ENCODE data around the gene ROGDI.
A peak's percentile ranks its signal among the peaks of the same experiment; 100 is the strongest.

The ROGDI gene, protein sequence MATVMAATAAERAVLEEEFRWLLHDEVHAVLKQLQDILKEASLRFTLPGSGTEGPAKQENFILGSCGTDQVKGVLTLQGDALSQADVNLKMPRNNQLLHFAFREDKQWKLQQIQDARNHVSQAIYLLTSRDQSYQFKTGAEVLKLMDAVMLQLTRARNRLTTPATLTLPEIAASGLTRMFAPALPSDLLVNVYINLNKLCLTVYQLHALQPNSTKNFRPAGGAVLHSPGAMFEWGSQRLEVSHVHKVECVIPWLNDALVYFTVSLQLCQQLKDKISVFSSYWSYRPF

GRCh38 chr16:4801962-4802658, at the start of gene ROGDI:
ROGDI (minus strand) TSS chr16:4802633; CDS start chr16:4802571, 62 bp downstream.
- peak; percentile 75 to 81 for DNase-seq

- no peak for DNase-seq
Observed at GRCh38 chr16:4850211-4850610, 47.8 kb upstream of the ROGDI start.

GRCh38 chr16:4847774-4848587, 45.5 kb upstream of the ROGDI start:
- peak; percentile 47 to 49 for DNase-seq

DNA sequence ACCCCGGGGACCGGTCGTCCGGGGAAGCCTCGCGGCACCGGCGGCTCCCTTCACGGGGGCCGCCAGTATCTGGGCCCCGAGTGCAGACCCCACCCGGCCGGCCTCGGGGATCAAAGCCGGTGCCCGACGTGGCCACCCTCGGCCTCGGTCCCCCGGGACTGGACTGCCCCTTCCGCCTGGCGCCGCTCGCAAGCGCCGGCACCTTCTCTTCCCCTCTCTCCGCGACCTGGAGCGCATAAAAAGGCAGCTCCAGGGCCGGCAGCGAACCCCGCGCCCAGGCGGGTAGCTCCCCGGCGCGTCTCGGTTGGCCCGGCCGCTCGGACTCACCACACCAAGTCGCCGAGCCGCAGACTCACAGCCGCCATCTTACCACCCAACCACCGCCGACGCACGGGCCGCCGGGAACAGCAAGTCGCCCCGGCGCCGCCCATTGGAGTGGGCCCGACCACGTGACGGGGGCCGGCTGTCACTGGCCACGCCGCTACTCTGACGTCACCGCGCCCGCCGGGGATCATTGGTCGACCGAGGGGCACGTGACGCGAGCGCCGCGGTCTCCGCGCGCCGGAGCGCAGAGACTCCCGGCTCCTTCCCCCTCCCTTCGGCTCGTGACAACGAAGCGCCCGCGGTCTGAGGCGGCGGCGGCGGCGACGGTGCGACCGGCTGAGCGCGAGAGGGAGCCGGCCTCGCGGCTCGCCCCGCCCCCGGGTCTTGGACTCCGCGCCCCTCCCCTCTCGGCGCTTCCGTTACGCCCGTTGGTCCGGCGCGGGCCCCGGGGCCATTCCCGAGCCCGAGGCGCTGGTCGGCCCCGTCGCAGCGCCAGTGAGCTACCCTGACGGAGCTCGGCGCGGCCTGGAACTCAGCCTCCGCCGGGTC, 44.7 kb upstream of the ROGDI start, which contains the start of the genes GLYR1 and UBN1:
TSS of gene GLYR1 (minus strand) at position 388 of the 873 bp plus-strand sequence. CDS start at position 365, 23 bp downstream.
TSS of gene UBN1 (plus strand) at position 581 of the 873 bp plus-strand sequence. CDS start 5,437 bp downstream, outside the sequence.
- DNase-seq = peak; percentile 100

GRCh38 chr16:4846503-4846900, 44.1 kb upstream of the ROGDI start:
- DNase-seq = peak; percentile 26 to 30

DNA sequence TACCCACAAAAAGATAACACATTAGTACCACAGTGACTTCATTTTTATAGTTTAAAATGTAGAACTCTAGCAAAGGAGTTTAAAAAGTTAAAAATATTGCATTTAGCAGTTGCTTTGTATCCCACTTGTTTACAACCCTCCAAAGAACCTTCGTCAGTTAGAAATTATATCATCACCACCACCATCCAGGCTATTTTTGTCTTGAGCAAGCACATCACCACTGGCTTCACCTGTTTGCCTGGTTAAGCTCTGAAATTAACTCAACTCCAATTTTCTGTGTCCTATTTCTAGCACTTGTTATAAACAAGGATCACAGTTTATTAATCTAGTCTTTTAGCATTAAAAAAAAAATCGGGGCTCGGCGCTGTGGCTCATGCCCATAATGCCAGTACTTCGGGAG, 38.6 kb upstream of the ROGDI start:
- no peak for DNase-seq

DNA sequence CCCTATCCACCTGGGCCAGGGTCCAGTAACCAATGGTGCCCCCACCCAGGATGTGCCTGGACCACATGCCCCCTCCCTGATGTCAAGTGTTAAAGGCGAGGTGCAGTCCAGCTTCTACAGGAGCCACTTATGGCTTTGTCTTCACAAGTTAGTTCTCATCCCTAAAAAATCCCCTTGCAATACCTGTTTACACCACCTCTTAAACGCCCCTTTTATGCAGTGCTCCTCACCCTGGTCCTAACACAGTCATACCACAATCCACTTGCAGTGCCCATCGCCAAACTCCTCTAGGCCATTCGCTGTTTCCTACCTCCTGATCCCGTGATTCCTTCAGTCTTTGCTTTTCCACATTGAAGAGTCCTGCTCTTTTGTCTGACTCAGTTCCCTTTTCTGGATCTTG, 37.5 kb upstream of the ROGDI start:
- DNase-seq = no peak

GRCh38 chr16:4837733-4838501, 35.5 kb upstream of the ROGDI start:
- no peak for DNase-seq

DNA sequence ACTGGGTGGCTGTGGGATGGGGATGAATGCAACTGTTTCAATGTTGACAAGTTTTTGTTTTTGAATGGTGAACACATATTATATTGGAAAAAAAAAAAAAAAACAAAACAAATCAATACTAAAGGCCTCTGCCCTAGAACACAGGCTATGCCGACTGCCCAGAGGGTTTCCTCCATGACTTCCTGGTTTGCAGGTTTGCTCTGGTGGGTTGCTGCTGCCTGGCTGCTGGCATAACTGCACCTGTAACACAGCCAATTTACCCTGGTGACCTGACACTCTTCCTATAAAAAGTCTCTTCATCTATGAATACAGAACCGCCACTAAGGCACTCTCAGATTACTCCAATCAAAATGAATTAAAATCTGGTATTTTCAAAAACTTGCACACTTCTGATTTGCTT, 34.3 kb upstream of the ROGDI start:
- DNase-seq = no peak

DNA sequence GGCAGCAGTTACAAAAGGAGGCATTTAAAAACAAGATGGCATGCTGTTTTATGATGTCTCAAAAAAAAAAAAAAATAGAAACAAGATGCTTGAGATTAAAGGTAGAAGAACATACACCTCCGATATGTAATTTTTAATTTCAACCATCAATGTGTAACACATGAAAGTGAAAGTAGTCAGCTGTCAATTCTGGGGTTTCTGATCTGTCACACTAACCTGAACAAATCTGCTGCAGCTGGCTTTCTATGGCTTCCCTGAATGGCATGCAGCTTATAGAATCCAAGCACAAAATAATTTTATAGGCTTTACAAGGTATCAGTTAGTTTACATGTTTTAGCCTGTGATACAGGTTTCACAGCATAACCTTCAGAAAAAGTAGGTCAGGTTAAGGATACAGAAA, 31.2 kb upstream of the ROGDI start:
- no peak for DNase-seq

- DNase-seq = no peak
Observed at GRCh38 chr16:4832698-4833343, 30.4 kb upstream of the ROGDI start.

GRCh38 chr16:4831616-4832015, 29.2 kb upstream of the ROGDI start:
- no peak for DNase-seq

- no peak for DNase-seq
Observed at GRCh38 chr16:4830408-4830807, 28.0 kb upstream of the ROGDI start.

DNA sequence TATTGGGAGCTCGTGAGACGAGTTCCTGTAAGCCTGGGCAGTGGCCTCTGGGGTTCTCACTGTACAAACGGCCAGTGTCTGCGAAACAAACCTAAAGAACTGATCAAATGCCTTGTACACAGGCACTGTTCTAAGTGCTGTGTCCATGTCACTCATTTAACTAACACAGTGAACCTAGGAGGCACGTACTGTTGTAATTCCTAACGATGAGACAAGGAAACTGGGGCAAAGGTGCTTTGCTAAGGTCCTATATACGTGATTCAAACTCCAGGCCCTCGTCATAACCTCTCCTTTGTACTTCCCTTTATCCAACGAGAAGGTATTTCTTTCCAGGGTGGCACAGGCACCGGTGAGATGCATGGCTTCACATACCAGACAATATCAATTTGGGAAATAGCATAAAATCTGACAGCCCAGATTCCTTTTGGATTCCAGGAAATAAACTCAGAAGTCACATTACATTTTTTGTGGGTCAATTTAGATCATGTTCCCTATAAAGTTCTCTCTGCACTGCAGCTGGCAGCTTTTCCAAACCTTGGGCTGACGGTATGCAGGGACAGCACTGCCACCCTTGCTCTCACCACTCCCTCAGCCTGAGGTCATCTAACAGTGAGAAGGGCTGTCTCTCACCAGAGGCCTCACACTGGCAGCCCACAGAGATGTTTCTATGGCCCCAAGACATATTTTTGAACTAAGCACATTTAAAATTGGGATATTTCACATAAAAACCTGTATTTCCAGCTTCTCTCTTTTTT, 26.3 kb upstream of the ROGDI start:
- DNase-seq = no peak

GRCh38 chr16:4826980-4827379, 24.5 kb upstream of the ROGDI start:
- DNase-seq = no peak

DNA sequence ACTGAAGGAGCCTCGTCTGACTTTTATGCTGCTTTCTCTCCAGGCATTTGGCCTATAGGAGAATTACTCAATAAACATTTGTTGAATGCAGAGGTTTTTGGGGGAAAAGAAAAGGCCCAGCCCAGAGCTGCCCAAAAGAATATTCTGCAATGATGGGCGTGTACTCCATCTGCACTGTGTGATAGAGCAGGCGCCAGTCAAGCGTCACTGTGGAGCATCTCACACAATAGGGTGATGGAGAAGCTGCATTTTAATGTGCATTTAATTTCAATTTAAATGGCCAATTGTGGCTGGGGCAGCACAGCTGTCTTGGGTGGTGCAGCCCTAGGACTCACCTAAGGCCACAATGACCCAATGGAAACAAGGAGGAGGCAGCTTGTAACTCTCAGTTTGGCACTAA, 24.1 kb upstream of the ROGDI start:
- DNase-seq = no peak

GRCh38 chr16:4825196-4825595, 22.8 kb upstream of the ROGDI start:
- DNase-seq = no peak

DNA sequence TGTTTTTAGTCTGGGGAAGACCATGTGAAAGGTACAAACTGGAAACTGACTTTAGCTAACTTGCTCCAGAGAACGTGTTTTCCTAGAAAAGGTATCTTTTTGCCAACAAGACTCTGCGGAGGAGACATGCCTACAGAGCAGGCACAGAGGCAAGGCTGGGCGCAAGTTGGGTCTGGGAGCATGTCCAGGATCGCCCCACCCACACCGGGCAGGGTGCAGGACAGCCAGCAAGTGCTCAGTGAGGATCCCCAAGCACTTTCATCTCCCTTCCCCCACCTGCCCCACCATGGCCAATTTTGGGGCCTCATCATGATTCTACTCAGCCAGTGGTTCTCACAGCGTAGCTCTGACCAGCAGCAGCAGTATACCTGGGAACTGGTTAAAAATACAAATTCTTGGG, 18.2 kb upstream of the ROGDI start:
- no peak for DNase-seq

- no peak for DNase-seq
Observed at GRCh38 chr16:4814542-4815173, 12.2 kb upstream of the ROGDI start.

- DNase-seq = no peak
Observed at GRCh38 chr16:4814046-4814445, 11.6 kb upstream of the ROGDI start.
